Right ventricle myocardium inferior (tissue), 1 donor: ENCODE data around the gene ITGAD. TPM values are rescaled to one million over a fixed set of nuclear protein-coding genes. Genes with fewer than 3 reads are reported as not detected.
"Not testable (repeated sequence)": the region's sequence is repeated elsewhere in the genome, so short reads cannot be mapped to it uniquely, and the experiment has no call there.

ENCODE experiments used
- ATAC-seq: fragments of 200-7000 bp; cut with Tn5 transposase; one replicate; pipeline ENCODE4 v1.9.1; 2020; ENCODE audit warnings: mild to moderate bottlenecking, moderate library complexity
- DNase-seq: peaks from one replicate; pipeline ENCODE4 v3.0.0; 2021; ENCODE audit errors: missing footprints
- intact Hi-C: fragments of 100-400 bp; cut with DNase I; formaldehyde crosslinking; loops from one replicate; pipeline ENCODE4 v1.11.0; 2022
- total RNA-seq: library from RNA; stranded (reverse); fragmentation: NEBNext Ultra II Directional; extraction: Animal tissue kit (Norgen Biotek cat#: 25700); gene quantifications from one replicate; pipeline ENCODE4 v1.2.1, GENCODE V29; 2021
- donor health status: DM: no; HTN: yes; CAD: no; lungs with severe emphysema.

Gene ITGAD
- total RNA-seq, 1 donor from 2014 or later, result 0.11 TPM

- intact Hi-C loops, result no loop called here
- no peak for ATAC-seq
- no peak for DNase-seq
Observed at GRCh38 chr16:31417916-31418315, 24.8 kb downstream of the ITGAD start.

- intact Hi-C loops, result no loop called here
- DNase-seq (no peak), ATAC-seq (no peak)
Observed at GRCh38 chr16:31420037-31420436, 26.9 kb downstream of the ITGAD start.

GRCh38 chr16:31421587-31421986 is 28.5 kb downstream of the ITGAD start:
- no peak for ATAC-seq

DNA sequence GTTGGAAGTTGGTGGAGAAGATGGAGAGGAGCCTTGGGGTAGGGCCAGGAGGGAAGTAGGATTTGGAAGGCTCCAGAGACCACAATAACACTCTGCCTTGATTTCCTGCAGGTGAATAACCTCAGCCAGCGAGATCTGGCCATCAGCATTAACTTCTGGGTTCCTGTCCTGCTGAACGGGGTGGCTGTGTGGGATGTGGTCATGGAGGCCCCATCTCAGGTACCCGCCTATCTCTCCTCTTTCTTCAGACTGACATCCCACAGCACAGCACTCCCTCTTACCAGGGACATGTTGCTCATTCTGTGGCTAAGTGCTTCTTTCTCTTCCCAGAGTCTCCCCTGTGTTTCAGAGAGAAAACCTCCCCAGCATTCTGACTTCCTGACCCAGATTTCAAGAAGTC is 30.1 kb downstream of the ITGAD start:
- ATAC-seq, result peak; percentile 13
- intact Hi-C loops, result no loop called here

More at GRCh38 chr16:31421587-31421986, 28.5 kb downstream of the ITGAD start:
- no peak for DNase-seq
- intact Hi-C loops, result no loop called here

GRCh38 chr16:31423801-31424200 is 30.7 kb downstream of the ITGAD start:
- peak; percentile 1 for ATAC-seq

More for the DNA sequence above, 30.1 kb downstream of the ITGAD start:
- no peak for DNase-seq

GRCh38 chr16:31427441-31428278 is 34.5 kb downstream of the ITGAD start:
- DNase-seq, result peak; percentile 89
- intact Hi-C loops, result no loop called here
- ATAC-seq, result peak; percentile 50

More at GRCh38 chr16:31423801-31424200, 30.7 kb downstream of the ITGAD start:
- no peak for DNase-seq
- intact Hi-C loops, result no loop called here

- intact Hi-C loops, result no loop called here
- peak; percentile 76 for ATAC-seq
- no peak for DNase-seq
Observed at GRCh38 chr16:31428279-31428597, 35.1 kb downstream of the ITGAD start, which contains the start of gene COX6A2. Gene COX6A2, minus strand, starts transcription at chr16:31428360. Its CDS starts 35 bp downstream, at chr16:31428325.

DNA sequence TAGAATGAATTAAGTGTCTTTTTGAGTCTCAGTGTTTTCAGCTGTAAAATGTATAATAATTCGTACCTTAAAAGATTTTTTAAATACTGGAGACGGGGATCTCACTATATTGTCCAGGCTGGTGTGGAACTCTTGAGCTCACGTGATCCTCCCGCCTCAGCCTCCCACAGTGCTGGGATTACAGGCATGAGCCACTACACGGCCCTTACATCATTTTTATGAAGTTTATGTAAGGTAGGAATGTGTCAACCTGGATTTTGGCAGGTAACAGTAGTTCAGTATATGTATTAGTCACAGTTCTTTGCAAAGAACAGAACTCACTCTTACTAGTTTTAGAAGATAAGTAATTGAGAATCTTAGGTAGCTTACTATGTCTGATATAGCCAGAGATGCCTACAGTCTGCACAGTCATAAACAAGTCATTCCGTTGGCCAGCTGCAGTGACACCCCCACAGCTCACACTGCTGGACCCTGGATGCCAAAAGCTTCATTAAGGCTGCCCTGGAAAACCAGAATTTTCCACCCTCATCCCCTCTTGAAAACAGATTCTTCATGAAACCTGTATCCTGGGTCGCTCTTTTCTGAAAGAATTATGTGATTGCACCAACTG is 35.6 kb downstream of the ITGAD start:
- DNase-seq (no peak), ATAC-seq (no peak)
- intact Hi-C loops, result no loop called here

DNA sequence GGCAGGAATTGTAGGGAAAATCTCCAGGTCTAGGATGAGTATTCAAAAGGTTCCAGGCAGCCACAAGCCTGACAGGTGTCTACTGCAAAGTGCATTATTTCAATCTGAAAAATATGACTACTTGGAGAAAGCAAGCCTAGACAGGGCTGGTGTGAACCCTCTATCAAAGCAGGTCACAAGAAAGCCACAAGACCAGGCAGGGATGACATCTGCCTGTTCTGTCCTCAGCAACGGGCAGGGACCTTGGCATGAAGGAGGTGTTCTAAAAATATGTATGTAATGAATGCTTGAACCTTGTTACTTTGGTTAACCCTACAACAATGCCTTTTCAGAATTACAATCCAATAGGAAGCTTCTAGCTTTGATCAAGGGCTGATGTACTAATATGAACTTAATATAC is 36.2 kb downstream of the ITGAD start:
- peak; percentile 58 for ATAC-seq
- intact Hi-C loops, result no loop called here
- DNase-seq, result no peak

DNA sequence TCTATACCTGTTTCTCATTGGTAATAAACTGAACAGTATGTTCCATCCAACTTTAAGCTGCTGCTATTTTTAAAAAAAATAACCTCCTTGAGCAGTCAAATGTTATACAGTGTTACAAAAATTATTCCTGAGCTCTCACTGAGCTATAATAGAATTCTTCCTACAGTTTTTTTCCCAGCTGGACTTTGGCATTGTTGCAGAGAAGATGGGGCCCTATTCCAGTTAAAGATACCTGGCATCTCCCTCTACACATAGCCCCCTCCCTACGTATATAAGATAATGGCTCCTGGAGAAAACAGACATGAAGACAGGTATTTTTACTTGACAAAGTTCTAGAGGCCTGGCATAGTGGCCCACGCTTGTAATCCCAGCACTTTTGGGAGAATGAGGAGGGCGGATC is 36.7 kb downstream of the ITGAD start:
- DNase-seq (no peak), ATAC-seq (no peak)
- intact Hi-C loops, result no loop called here

DNA sequence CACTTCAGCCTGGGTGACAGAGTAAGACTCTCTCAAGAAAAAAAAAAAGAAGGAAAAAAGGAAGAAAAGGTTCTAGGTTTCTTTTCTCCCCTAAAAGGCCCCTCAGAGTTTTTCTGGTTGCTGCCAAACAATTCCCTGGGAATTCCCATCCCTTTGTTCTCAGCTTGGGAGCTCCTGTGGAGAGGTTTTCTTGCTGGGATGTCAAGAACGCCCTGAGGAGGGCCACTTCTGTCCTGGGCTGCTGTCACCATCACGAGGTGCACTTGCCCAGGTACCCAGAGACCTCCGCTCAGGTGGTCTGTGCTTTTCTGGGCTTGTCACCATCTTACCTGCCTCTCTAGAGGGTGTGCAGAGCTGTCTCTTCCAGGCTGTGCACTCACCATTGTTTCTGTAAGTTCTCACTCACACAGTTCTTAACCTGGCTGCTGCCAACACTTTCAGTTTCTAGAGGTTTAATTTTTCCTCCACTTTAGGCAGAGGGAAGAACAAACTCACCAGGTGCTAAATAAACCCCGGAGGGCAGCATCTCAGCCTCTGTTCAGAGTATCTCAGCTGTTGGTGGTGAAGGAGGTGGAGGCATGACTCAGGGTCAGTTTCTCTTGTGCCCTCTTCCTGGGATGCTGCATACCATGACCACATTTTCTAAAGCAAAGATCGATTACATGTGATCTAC is 37.4 kb downstream of the ITGAD start:
- ATAC-seq, result no peak
- no peak for DNase-seq
- intact Hi-C loops, result no loop called here

- intact Hi-C loops, result no loop called here
- ATAC-seq (no peak), DNase-seq (no peak)
Observed at GRCh38 chr16:31435341-31436220, 42.4 kb downstream of the ITGAD start.

DNA sequence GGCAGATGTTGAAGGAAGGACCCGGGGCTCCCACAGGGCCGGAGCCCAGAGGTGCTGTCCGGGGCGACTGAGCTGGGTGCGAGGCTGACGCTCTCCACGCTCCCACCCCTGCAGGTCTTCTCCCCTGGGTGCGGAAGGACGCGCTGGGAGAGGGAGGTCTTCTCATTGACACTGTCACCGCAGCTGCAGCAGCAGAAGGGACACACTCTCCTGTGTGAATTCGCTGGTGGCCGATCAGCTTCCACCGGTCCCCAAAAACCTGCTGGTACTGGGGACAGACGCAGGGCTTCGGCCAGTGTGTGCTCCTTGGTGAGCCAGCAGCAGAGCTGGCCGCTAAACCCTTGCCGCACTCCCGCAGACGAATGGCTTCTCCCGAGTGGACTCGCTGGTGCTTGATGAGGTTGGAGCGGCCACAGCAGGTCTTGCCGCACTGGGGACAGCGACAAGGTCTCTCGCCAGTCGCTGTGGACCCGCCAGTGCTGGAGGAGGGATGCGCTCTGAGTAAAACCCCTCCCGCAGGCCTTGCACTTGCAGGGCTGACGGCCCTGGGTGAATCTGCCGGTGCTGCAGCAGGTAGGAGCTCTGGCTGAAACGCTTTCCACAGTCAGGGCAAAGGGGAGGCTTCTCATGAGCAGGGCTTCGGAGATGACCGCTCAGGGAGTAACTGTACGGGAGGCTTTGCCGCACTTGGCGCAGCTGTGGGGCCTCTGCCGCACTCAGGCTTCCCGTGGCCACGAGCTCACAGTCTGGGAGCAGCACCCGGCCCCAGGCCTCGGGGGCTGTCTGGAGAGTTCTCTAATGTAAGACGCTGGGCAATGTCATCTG is 43.3 kb downstream of the ITGAD start:
- DNase-seq (no peak), ATAC-seq (no peak)
- intact Hi-C loops, result no loop called here

- ATAC-seq, result no peak
Observed at GRCh38 chr16:31438414-31438813, 45.3 kb downstream of the ITGAD start.

DNA sequence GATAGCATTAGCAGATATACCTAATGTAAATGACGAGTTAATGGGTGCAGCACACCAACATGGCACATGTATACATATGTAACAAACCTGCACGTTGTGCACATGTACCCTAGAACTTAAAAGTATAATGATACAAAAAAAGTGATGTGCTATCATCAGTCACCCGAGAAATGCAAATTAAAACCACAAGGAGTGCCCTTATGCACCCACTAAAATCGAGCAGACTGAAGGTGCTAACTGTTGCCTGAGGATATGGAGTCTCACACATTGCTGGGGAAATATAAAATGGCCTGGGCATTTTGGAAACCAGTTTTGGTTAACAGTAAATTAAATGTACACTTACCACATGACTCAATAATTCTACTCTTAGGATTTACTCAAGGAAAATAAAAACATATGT is 45.9 kb downstream of the ITGAD start:
- intact Hi-C loops, ATAC-seq, DNase-seq: not testable (repeated sequence)

More at GRCh38 chr16:31438414-31438813, 45.3 kb downstream of the ITGAD start:
- no peak for DNase-seq
- intact Hi-C loops, result no loop called here

GRCh38 chr16:31439519-31439918 is 46.4 kb downstream of the ITGAD start:
- intact Hi-C loops, result no loop called here

DNA sequence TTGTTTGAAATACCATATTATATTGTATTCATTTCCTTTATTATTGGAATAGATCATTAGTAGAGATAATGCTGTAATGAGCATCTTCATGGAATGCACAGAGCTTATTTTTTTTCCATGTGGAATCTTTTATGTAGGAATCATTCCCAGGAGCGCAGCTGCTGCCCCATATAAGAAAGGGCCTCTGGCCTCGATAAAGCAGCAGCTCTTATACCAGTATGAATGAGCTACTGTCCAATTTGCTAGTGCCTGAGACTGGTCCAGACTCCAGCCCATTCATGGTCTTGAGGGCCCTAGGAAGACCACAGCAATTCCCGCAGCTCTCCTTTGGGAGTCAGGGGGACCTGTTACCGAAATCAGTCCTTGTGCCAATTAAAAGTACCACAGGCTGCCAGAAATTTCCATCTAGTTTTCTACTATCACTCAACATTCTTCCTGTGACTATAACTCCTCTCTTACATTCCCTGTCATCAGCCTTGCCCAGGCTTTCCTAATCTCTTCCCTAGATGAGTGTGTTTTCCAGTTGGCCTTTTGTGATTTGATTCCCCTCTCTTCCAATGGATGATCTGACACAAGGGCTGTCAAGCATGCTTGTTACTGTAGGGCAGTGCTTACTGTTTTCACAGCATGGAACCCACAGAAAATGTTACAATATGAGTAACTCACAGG is 47.5 kb downstream of the ITGAD start:
- intact Hi-C loops, result loop anchor here (10.0 kb wide), 1 partner anchor 256 kb away; the partner anchor contains the start of gene FUS
- no peak for DNase-seq
- ATAC-seq, result no peak

More at GRCh38 chr16:31439519-31439918, 46.4 kb downstream of the ITGAD start:
- DNase-seq, result no peak
- no peak for ATAC-seq
